Mucosa of descending colon (tissue), 3 donors: Measurements from ENCODE around the gene MYO3B. TPM values are rescaled to one million over a fixed set of nuclear protein-coding genes. Genes with fewer than 3 reads are reported as not detected.
"Not testable (repeated sequence)": the region's sequence is repeated elsewhere in the genome, so short reads cannot be mapped to it uniquely, and the experiment has no call there.

Experiments used
- ATAC-seq: fragments of 200-7000 bp; cut with Tn5 transposase; one replicate; pipeline ENCODE4 v1.9.1; 2020; ENCODE audit warnings: mild to moderate bottlenecking, moderate library complexity
- DNase-seq, 3 donors: peaks; one replicate each; pipeline ENCODE4 v3.0.0-alpha.2; 2020
- H3K36me3 ChIP-seq: fragments of 200-600 bp; one replicate; pipeline ENCODE4 v1.8.0; 2021; ENCODE audit warnings: low read depth, mild to moderate bottlenecking
- H3K4me1 ChIP-seq: fragments of 200-600 bp; one replicate; pipeline ENCODE4 v1.8.0; 2021; ENCODE audit warnings: low read depth, mild to moderate bottlenecking
- H3K4me3 ChIP-seq: fragments of 200-600 bp; one replicate; pipeline ENCODE4 v1.8.0; 2021; ENCODE audit warnings: mild to moderate bottlenecking
- H3K9me3 ChIP-seq: fragments of 200-600 bp; one replicate; pipeline ENCODE4 v1.8.0; 2021; ENCODE audit warnings: mild to moderate bottlenecking
- CTCF ChIP-seq: fragments of 200-600 bp; IDR thresholded peaks from one replicate; pipeline ENCODE4 v1.8.0; 2022; ENCODE audit warnings: antibody characterized with exemption, mild to moderate bottlenecking
- intact Hi-C, 2 donors: fragments of 100-400 bp; cut with DNase I in 1 of 2; cut with micrococcal nuclease in 1 of 2; formaldehyde crosslinking; loops; one replicate each; pipeline versions ENCODE4 v1.11.0 to v1.11.1; 2022; cut with DNase I, micrococcal nuclease
- total RNA-seq, 3 donors: library from RNA; stranded (reverse); fragmentation: NEBNext Ultra II Directional in 2 of 3; extraction: Animal tissue kit (Norgen Biotek cat#: 25700) in 2 of 3; gene quantifications; one replicate each; pipeline versions ENCODE4 v1.2.1 to v1.2.4, GENCODE V29; 2021 to 2023
- donor health status: DM: no; HTN: no; CAD: no; lungs with moderate emphysema.
- donor health status: DM: no; HTN: no; CAD: no.
- donor health status: DM: no; HTN: yes; CAD: no.

Gene MYO3B
- total RNA-seq, 3 donors from 2014 or later = 0.06 to 0.39 (median 0.09) TPM

GRCh38 chr2:170208967-170209366 lies 31.0 kb downstream of the MYO3B start:
- Histone ChIP-seq H3K4me3 (no peak overlapping the region), H3K9me3 (peaks cover 4% of the 10 kb centered on the region), H3K36me3 (no peaks in the 10 kb centered on the region), H3K4me1 (no peaks in the 10 kb centered on the region)
- intact Hi-C loops = no loop called here
- ATAC-seq = no peak
- no peak for TF ChIP-seq CTCF
- DNase-seq = no peak

- ATAC-seq = no peak
- intact Hi-C loops = no loop called here
- DNase-seq = no peak
- H3K4me1 ChIP-seq = no peaks in the 10 kb centered on the region
- H3K4me3 ChIP-seq = no peak overlapping the region
- TF ChIP-seq CTCF = no peak
- no peaks in the 10 kb centered on the region for H3K36me3 ChIP-seq
- H3K9me3 ChIP-seq = peaks cover 4% of the 10 kb centered on the region
These were observed 34.8 kb downstream of the MYO3B start for GRCh38 chr2:170212625-170213280.

- DNase-seq, ATAC-seq, H3K36me3 ChIP-seq, H3K9me3 ChIP-seq, H3K4me1 ChIP-seq, intact Hi-C loops, H3K4me3 ChIP-seq: not testable (repeated sequence)
These were observed 35.3 kb downstream of the MYO3B start for GRCh38 chr2:170213281-170213625.

- Histone ChIP-seq H3K9me3 (peaks cover 4% of the 10 kb centered on the region), H3K36me3 (no peaks in the 10 kb centered on the region), H3K4me1 (no peaks in the 10 kb centered on the region), H3K4me3 (no peak overlapping the region)
- no peak for ATAC-seq
- intact Hi-C loops = no loop called here
- DNase-seq = no peak
- no peak for TF ChIP-seq CTCF
These were observed 35.7 kb downstream of the MYO3B start for GRCh38 chr2:170213651-170214050.

- Histone ChIP-seq H3K4me3 (no peak overlapping the region), H3K9me3 (peaks cover 4% of the 10 kb centered on the region), H3K36me3 (no peaks in the 10 kb centered on the region), H3K4me1 (no peaks in the 10 kb centered on the region)
- TF ChIP-seq CTCF = no peak
- intact Hi-C loops = no loop called here
- no peak for DNase-seq
- no peak for ATAC-seq
These were observed 36.5 kb downstream of the MYO3B start for GRCh38 chr2:170214309-170214948.

- no peaks in the 10 kb centered on the region for H3K4me1 ChIP-seq
- H3K4me3 ChIP-seq = no peak overlapping the region
- no peak for TF ChIP-seq CTCF
- H3K9me3 ChIP-seq = peaks cover 4% of the 10 kb centered on the region
- DNase-seq (no peak), ATAC-seq (no peak)
- H3K36me3 ChIP-seq = no peaks in the 10 kb centered on the region
- intact Hi-C loops = no loop called here
These were observed 37.1 kb downstream of the MYO3B start for GRCh38 chr2:170215021-170215420.
